TTC549 (cell line): ENCODE data around the gene MEAK7.

ENCODE experiments used
- FAIRE-seq: peaks from 2 replicates; lab custom pipeline; 2012; peaks lifted over from hg19 to GRCh38; lab: Jason Lieb, UNC

Gene MEAK7

GRCh38 chr16:84465154-84465553, 39.3 kb downstream of the MEAK7 start:
- no peak for FAIRE-seq

GRCh38 chr16:84464116-84464515, 40.3 kb downstream of the MEAK7 start:
- FAIRE-seq = no peak

GRCh38 chr16:84463221-84463620, 41.2 kb downstream of the MEAK7 start:
- no peak for FAIRE-seq

GRCh38 chr16:84462296-84463210, 41.9 kb downstream of the MEAK7 start:
- FAIRE-seq = no peak

- no peak for FAIRE-seq
These were observed 42.8 kb downstream of the MEAK7 start for GRCh38 chr16:84461413-84462295.

GRCh38 chr16:84461029-84461412, 43.4 kb downstream of the MEAK7 start:
- FAIRE-seq = no peak

GRCh38 chr16:84460406-84461028, 43.9 kb downstream of the MEAK7 start:
- no peak for FAIRE-seq

GRCh38 chr16:84459941-84460405, 44.5 kb downstream of the MEAK7 start:
- FAIRE-seq = no peak

GRCh38 chr16:84459533-84459894, 44.9 kb downstream of the MEAK7 start:
- FAIRE-seq = no peak

GRCh38 chr16:84458606-84459532, 45.6 kb downstream of the MEAK7 start:
- FAIRE-seq = no peak

GRCh38 chr16:84455031-84455430, 49.4 kb downstream of the MEAK7 start:
- FAIRE-seq = no peak
